HG03097 (cell line): Measurements from ENCODE around the gene ZNF146.
"Not testable (repeated sequence)": the region's sequence is repeated elsewhere in the genome, so short reads cannot be mapped to it uniquely, and the experiment has no call there.

Experiments
- ATAC-seq: cut with Tn5 transposase; IDR thresholded peaks from one replicate; pipeline ENCODE4 v1.9.1; 2021; ENCODE audit not compliant: unreplicated experiment, low FRiP score

ZNF146 gene

DNA sequence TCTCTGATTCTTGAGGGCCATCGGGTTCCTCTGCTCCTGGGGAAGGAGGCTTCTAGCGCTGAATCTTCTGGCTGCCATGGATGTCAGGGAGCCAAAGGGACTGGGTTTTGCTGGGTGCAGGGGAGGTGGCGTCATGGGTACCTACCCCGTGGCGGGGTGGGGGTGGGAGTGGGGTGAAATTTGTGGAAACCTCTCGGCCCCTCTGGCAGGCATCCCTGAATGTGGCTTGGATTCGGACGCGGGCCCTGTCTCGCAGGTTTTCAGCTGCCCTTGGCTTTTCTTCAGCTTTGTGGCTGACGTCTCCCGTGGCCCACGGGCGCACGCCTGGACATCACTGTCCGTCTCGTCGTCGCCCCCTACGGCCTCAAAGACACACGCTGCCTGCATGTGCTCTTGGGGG is 53.2 kb downstream of the ZNF146 start:
- not testable (repeated sequence) for ATAC-seq

DNA sequence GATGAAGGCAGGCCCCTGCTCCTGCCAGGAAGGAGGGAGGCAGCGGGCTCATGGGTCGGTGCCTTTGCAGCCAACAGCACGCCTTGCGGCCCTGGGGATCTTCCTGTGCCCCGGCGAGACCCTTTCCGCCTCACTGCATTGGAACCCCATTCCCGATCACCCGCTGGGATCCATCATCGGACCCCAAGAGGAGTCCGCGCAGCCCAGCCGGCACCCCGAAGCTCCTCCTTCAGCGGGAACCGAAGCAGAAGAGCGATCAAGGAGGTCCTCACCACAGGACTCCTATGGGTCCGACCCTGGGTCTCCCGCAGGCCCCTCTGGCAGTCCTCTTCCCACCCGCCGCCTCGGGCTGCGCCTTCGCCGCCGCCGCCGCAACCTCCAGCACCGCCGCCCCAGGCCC is 53.7 kb downstream of the ZNF146 start:
- not testable (repeated sequence) for ATAC-seq

DNA sequence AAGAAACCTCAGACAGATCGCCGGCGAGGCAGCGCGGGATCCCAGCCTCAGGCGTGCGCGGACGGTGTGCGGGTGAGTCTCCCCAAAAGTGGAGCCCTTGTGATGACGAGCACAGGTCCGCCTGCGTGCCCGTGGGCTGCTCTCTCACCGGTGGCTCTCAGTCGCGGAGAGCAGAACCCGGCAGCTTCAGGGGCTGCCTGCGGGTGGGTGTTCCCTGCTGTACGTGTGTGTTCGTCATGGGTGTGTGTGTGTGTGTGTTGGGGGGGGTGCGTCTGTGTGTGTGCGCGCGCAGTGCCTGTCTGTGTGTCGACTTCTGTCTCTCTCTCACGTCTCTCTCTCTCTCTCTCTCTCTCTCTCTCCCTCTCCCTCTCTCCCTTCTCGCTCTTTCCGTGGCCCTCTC is 54.4 kb downstream of the ZNF146 start:
- not testable (repeated sequence) for ATAC-seq
